ENCODE measurements around the gene WWTR1.
A peak's percentile ranks its signal among the peaks of the same experiment; 100 is the strongest.

The WWTR1 gene

GRCh38 chr3:149519912-149520311, 137.9 kb downstream of the WWTR1 start:
- no peak for DNase-seq (ENCODE audit: low read depth)
- H3K4me3 ChIP-seq (ENCODE audit: low read depth, low read length) = no peak overlapping the region
- TF ChIP-seq CTCF (conservative IDR thresholded peaks at IDR 0.05; ENCODE audit: low read depth, low read length) = no peak

- no peak overlapping the region for H3K4me3 ChIP-seq (ENCODE audit: low read depth, low read length)
- TF ChIP-seq CTCF (conservative IDR thresholded peaks at IDR 0.05; ENCODE audit: low read depth, low read length) = no peak
- DNase-seq (ENCODE audit: low read depth) = no peak
These were observed 140.9 kb downstream of the WWTR1 start for GRCh38 chr3:149516920-149517319.

- H3K4me3 ChIP-seq (ENCODE audit: low read depth, low read length) = no peak overlapping the region
- DNase-seq (ENCODE audit: low read depth) = no peak
- TF ChIP-seq CTCF (conservative IDR thresholded peaks at IDR 0.05; ENCODE audit: low read depth, low read length) = no peak
These were observed 142.6 kb downstream of the WWTR1 start for GRCh38 chr3:149515249-149515648.

- no peak for TF ChIP-seq CTCF (conservative IDR thresholded peaks at IDR 0.05; ENCODE audit: low read depth, low read length)
- no peak for DNase-seq (ENCODE audit: low read depth)
- H3K4me3 ChIP-seq (ENCODE audit: low read depth, low read length) = no peak overlapping the region
These were observed 143.4 kb downstream of the WWTR1 start for GRCh38 chr3:149514471-149514870.

- DNase-seq (ENCODE audit: low read depth) = peak; percentile 77
- TF ChIP-seq CTCF (conservative IDR thresholded peaks at IDR 0.05; ENCODE audit: low read depth, low read length) = peak; percentile 87
- H3K4me3 ChIP-seq (ENCODE audit: low read depth, low read length) = no peak overlapping the region
These were observed 145.6 kb downstream of the WWTR1 start for GRCh38 chr3:149512073-149512782.

- DNase-seq (ENCODE audit: low read depth) = no peak
- no peak overlapping the region for H3K4me3 ChIP-seq (ENCODE audit: low read depth, low read length)
- TF ChIP-seq CTCF (conservative IDR thresholded peaks at IDR 0.05; ENCODE audit: low read depth, low read length) = no peak
These were observed 146.7 kb downstream of the WWTR1 start for GRCh38 chr3:149511040-149511626.

GRCh38 chr3:149510480-149510879, 147.3 kb downstream of the WWTR1 start:
- no peak overlapping the region for H3K4me3 ChIP-seq (ENCODE audit: low read depth, low read length)
- TF ChIP-seq CTCF (conservative IDR thresholded peaks at IDR 0.05; ENCODE audit: low read depth, low read length) = no peak
- DNase-seq (ENCODE audit: low read depth) = no peak

Data from choroid plexus epithelial cell (primary cell).